Measurements from ENCODE around the gene TMEM131L.

The TMEM131L gene

GRCh38 chr4:153634738-153635353, 168.7 kb downstream of the TMEM131L start:
- peak; percentile 37 for DNase-seq

- DNase-seq: no peak
Measured at GRCh38 chr4:153635846-153636245, 169.7 kb downstream of the TMEM131L start.

- no peak for DNase-seq
Measured at GRCh38 chr4:153637201-153637600, 171.0 kb downstream of the TMEM131L start.

GRCh38 chr4:153638011-153638410, 171.9 kb downstream of the TMEM131L start:
- no peak for DNase-seq

GRCh38 chr4:153638999-153639398, 172.8 kb downstream of the TMEM131L start:
- DNase-seq: no peak

- DNase-seq: no peak
Measured at GRCh38 chr4:153639833-153640802, 174.0 kb downstream of the TMEM131L start.

GRCh38 chr4:153641532-153641931, 175.4 kb downstream of the TMEM131L start:
- no peak for DNase-seq

GRCh38 chr4:153643406-153644383, 177.5 kb downstream of the TMEM131L start:
- DNase-seq: peak; percentile 76

- peak; percentile 25 for DNase-seq
Measured at GRCh38 chr4:153645183-153645582, 179.0 kb downstream of the TMEM131L start.

GRCh38 chr4:153646261-153646660, 180.1 kb downstream of the TMEM131L start:
- no peak for DNase-seq

- no peak for DNase-seq
Measured at GRCh38 chr4:153646978-153647377, 180.8 kb downstream of the TMEM131L start.

GRCh38 chr4:153647975-153648374, 181.8 kb downstream of the TMEM131L start:
- no peak for DNase-seq

GRCh38 chr4:153649572-153649991, 183.4 kb downstream of the TMEM131L start:
- peak; percentile 45 for DNase-seq

- no peak for DNase-seq
Measured at GRCh38 chr4:153651116-153651515, 185.0 kb downstream of the TMEM131L start.

GRCh38 chr4:153651587-153651986, 185.4 kb downstream of the TMEM131L start:
- peak; percentile 6 for DNase-seq

GRCh38 chr4:153652051-153652784, 186.1 kb downstream of the TMEM131L start:
- no peak for DNase-seq

GRCh38 chr4:153655002-153655541, 188.9 kb downstream of the TMEM131L start:
- no peak for DNase-seq

- no peak for DNase-seq
Measured at GRCh38 chr4:153655928-153656327, 189.8 kb downstream of the TMEM131L start.

- peak; percentile 7 for DNase-seq
Measured at GRCh38 chr4:153661215-153661822, 195.2 kb downstream of the TMEM131L start.

- DNase-seq: no peak
Measured at GRCh38 chr4:153661908-153662307, 195.7 kb downstream of the TMEM131L start.

- DNase-seq: no peak
Measured at GRCh38 chr4:153663667-153664066, 197.5 kb downstream of the TMEM131L start.

Data from hematopoietic multipotent progenitor cell treated with erythropoietin and hydrocortisone succinate and interleukin-3 and kit ligand, for 8 days (in vitro differentiated cells).